SKM-1 (cell line): ENCODE data around the gene SPATA18.
"Not testable (repeated sequence)": the region's sequence is repeated elsewhere in the genome, so short reads cannot be mapped to it uniquely, and the experiment has no call there.

Experiments used
- DNase-seq: peaks from one replicate; lab custom pipeline; 2025; ENCODE audit not compliant: unreplicated experiment; lab: John Stamatoyannopoulos, UW

Gene SPATA18

DNA sequence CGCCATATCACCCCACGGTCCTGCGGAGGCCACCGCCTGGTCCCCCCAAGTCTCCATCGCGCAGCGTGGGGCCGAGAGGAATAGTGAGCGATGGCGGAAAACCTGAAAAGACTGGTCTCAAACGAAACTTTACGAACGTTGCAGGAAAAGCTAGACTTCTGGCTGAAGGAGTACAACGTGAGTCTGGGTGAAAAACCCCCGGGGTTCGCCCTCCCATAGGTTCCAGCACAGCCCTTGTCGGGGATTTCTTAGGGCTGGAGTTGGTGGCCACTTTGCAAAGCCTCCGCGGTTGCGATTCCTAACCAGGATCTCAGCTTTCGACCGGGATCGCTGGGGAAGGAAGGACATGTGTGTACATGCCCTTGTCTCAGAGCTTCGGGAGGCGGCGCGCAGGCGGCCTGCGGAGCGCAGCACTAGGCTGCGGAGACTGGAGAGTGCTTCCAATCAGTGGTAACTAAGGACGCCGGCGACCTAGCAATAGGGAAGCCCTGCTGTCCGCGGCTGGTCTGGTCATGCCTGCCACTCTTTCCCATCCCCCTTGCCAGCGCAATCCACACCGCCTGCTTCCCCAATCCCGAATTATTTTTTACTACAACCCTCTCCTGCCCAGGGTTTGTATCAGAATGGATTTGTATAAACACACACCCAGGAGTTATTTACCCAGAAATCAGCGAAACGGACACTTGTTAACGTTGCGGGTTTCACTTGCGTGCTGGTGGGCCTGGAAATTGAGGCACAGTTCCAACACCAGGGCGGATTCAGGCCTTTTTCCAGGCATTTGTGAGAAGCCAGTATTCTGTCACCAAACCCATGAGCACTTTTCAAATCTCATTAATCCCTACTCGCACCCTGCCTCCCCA lies 741 bp downstream of the SPATA18 start:
- DNase-seq = peak; percentile 26

DNA sequence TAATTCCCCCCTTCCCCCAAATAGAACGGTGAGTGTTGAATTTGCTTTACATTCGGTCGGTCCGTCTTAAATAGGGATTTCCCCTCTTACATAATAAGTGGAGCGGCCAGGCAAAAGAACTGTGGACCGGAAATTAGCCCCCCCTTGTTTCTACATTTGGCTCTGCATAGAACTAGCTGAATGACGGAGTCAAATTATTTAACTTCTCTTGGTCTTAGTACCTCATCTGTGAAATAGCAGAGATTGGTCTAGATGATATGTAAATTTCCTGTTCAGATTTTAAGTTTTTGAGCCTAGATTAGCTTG lies 1.3 kb downstream of the SPATA18 start:
- DNase-seq = no peak

DNA sequence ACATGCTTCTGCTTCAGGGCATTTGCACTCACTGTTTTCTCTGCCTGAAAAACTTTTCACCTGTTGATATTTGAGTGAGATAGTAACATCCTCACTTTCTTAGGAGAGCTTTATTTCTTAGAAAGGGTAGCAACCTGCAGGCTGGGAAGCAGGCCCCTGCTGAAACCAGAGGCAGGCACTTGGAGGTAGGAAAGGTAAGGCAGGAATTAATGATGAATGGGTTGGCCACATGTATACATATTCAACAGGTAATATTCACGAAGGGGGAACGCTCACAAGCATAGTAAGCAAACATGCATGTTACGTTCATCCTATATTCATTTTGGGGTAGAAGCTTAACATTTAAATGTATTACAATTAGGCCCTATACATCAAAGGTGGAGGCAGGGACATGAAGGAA lies 3.1 kb downstream of the SPATA18 start:
- no peak for DNase-seq

DNA sequence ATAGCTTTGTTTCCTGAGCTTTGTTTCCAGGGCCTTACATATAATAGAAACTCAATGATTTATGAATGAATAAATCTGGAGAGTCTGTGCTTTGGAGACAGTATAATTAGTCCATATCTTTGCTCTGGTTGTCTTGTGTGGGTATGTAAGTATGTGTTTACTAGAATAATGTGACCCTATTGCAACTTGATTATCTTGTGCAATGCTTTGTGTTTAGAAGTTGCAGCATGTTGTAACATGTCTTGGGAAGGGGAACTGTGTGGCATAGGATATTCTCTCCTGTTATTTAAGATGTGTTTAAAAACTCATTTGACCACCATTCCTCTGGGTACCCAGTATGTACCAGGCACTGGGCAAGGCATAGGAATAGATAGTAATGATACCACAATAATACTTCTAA lies 6.1 kb downstream of the SPATA18 start:
- DNase-seq = no peak

DNA sequence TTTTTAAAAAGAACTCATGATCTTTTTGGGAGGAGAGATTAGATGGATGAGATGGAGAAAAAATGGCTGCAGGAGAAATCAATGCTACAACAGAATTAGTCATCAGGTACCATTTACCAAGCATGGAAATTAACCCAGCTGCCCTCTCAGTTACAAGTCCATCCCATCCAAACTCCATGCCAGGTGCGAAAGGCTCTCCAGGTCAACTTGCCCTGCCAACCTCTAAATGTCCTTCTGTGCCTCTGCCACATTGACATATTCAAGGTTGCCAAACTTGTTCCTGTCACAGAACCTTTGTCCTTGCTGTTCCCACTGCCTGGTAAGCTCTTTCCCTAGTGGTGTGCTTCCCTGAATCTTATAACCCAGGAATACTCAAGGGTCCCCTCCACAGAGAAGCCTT lies 7.2 kb downstream of the SPATA18 start:
- no peak for DNase-seq

DNA sequence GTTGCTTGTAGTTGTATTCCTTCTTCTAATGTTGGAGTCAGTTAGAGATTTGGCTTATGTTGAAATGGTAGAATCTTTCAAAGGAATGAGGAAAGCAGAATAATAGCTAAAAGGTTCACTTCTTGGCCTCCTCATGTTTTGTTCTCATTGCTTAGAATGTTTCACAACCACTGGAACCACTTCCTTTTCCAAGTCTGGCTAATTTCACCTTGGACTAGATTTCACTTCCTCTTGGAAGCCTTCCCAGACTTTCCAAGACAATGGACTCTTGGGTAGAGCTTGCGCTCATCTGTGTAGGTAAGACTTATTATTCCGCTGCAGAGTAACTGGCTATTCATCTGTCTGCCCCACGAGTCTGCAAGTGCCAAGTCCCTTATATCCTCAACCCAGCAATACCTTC lies 8.3 kb downstream of the SPATA18 start:
- DNase-seq = peak; percentile 4

DNA sequence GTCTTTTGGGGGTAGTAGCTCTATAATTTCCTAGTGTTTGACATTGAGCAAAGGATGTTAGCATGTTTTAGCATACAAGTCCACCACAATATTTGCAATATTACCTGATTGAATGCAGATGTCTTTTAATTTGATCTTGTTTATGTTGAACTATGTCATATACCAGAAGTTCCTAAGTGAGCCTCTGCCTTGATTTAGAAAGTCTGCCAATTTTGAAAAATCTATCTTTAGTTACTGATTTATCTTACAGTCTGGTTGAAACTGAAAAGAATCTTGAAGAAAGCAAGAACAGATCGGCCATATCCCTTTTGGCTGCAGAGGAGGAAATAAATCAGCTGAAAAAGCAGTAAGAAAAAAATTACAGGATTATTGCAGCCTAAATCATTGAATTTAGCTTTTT lies 18.5 kb downstream of the SPATA18 start:
- DNase-seq = no peak

DNA sequence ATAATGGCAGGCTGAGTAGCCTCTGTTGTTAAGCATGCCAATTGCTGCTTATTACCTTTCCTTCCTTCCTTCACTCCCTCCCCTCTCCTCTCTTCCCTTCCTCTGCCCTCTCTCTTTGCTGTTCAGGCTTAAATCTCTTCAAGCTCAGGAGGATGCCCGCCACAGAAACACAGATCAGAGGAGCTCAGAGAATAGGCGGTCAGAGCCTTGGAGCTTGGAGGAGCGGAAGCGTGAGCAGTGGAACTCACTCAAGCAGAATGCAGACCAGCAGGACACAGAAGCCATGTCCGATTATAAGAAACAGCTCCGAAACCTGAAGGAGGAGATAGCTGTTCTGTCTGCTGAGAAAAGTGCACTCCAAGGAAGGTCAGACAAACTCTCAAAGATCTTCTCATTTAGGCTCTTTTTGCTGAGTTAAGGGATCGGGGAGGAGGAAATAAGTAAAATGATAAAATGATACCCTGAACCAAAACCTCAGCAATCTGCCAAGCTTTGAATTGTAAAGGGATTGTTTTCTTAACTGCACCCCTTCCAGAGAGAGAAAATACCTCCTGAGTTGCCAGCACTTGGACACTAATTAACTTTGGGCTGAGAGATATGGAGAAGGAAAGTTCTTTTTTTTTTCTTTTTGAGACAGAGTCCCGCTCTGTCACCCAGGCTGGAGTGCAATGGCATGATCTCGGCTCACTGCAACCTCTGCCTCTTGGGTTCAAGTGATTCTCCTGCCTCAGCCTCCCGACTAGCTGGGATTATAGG lies 20.9 kb downstream of the SPATA18 start:
- DNase-seq = no peak

DNA sequence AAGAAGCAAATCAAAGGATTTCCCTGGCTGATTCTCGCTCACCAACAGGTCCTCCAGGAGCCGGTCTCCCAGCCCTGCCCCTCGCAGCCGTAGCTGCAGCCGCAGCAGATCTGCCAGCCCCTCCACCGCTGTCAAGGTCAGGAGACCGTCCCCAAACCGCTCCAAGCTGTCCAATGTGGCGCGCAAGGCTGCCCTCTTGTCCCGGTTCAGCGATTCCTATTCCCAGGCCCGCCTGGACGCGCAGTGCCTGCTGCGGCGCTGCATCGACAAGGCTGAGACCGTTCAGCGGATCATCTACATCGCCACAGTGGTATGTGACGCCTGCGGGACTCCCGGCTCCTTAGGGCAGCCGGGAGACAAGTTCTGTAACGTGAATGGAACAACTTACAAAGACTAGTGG lies 25.6 kb downstream of the SPATA18 start:
- DNase-seq = no peak

DNA sequence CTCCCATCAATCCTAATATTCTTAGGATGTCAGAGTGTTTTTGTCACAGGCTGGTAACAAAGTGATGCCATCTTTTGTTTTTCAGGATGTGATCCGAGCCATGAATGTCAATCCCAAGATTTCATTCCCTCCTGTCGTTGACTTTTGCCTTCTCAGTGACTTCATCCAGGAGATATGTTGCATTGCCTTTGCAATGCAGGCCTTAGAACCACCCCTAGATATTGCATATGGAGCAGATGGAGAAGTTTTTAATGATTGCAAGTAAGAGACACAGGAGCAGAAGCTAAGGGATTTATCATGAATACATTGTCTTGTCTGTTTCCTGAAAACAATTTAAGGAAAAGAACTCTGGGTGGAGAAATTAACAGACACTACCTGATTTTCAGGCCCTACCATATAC lies 28.6 kb downstream of the SPATA18 start:
- DNase-seq = no peak

DNA sequence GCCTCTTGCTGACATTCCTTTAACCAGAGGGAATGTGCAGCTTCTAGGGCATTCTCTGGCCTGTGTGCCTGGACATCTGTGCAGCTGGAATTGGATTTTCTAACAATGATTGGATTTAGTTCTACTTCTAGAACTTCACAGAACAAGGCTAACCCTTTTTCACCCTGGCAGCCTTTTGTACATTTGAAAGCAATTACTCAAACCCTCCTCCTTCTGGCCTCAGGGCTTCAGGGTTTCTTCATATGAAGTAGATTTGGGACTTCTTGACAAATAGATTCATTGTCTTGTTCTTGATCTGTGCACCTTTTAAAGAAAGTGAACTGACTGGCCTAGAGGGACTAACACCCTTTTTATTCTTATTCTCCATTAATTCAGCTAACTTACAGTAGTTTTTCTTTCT lies 30.1 kb downstream of the SPATA18 start:
- DNase-seq = no peak

DNA sequence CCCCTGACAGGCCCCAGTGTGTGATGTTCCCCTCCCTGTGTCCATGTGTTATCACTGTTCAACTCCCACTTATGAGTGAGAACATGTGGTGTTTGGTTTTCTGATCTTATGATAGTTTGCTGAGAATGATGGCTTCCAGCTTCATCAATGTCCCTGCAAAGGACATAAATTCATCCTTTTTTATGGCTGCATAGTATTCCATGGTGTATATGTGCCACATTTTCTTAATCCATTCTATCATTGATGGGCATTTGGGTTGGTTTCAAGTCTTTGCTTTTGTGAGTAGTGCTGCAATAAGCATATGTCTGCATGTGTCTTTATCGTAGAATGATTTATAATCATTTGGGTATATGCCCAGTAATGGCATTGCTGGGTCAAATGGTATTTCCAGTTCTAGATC lies 35.3 kb downstream of the SPATA18 start:
- not testable (repeated sequence) for DNase-seq

DNA sequence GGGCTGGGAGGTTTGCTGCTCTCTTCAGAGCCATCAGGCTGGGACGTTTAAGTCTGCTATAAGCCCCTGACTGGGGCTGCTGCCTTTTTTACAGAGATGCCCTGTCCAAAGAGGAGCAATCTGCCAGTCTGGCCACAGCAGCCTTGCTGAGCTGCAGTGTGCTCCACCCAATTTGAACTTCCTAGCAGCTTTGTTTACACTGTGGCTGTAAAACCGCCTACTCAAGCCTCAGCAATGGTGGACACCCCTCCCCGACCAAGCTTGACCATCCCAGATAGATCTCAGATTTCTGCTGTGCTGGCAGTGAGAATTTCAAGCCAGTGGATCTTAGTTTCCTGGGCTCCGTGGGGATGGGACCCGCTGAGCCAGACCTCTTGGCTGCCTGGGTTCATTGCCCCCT lies 40.7 kb downstream of the SPATA18 start:
- DNase-seq = no peak

DNA sequence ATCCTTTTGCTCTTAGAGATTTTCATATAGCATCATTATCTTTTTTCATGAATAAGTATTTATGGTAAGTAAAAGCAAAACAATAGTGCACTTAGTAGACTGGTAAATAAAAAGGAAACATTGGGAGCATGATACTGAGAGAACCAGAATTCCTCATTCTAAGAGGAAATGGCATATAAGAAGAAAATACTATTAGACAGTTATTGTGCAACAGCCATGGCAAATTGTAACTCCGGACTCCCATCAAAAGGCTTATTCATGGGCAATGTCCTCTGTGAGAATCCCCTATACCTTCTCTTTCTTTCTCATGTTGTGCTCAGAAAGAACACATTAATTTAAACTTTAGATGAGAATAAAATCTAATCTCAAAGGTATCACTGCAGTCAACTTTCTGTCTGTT lies 42.4 kb downstream of the SPATA18 start:
- DNase-seq = no peak

DNA sequence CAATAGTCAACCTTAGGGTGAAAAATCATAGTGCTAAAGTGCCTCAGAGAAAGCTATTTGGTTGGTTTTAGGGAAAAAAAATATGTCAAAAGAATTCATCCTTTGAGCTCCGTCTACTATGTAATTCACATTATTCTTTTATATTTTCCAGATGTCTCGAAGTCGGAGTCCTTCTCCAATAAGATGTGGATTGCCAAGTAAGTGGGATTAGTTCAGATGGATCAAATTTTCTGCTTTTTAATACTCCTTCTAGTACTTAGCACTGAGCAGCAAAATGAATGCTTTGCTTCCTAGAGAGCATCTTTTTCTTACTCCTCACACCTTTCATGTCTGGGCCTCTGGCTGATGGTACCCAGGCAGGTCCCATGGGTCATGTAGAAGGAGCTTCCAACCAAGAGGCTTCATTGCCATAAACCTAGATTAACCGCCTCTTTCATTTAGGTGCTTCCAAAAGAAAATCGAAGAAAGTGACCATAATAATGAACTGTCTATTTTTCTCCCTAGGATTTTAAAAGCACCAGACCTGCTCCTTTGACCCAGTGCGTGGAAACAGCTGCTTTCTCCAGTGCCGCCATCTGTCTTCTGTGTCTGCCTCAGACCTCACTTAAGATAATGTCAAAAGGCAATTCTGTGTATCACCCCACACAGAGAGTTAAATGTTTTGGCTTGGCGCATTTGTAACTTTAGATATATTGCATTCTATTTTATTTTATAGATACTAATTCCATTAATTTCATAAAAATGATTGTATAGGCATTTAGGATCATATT lies 43.5 kb downstream of the SPATA18 start:
- DNase-seq = no peak

DNA sequence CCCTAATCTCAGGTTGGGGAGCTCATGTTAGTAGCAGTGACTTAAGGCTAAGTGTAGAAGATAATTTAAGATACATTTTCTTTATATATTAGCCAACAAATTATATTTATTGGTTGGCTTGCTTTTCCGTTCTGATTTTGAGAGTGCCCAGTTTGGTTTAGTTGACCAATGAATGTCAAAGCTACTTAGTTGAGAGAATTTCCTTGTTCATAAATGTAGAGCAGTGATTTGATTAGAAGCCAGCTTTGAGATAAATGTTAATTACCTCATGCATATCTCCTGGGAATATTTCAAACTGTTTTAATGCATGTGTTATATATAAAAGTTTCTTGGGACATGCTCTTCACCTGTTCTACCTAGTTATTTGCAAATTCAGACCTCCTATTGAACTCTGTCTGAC lies 44.3 kb downstream of the SPATA18 start:
- no peak for DNase-seq

DNA sequence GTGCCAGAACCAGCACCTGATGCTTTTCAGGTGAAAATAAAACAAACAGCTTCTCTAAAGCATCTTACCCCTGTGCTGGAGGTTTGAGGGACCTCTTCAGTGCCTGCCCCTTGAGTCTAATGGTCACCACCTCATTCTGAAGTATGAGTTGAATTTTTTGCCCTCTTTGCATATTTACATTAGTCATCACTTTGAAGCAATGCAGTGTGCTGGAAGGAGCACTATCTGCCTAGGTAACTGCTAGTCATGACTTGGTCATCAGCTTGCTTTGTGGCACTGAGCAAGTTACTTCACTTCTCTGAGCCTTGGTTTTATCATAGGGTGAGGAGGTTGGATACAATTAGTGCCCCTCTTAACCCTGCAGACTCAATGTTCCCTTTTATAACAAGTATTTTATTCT lies 44.9 kb downstream of the SPATA18 start:
- DNase-seq = no peak

DNA sequence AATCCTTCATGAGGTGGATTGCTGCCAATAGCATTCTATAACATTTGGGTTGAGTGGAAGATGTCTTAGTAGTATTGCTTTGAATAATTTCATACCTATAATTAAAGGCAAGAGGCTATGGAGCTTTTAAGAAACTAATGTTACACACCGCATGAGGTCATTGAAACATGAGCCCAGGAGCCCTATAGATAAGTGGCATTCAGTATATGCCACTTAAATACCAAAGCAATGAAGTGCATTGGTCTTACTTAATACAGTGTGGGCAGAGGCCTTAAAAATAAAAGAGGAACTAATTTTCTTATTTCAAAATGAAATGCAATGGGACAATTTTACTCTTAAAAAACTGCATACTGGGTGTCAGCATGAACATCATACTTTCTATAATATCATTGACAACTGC lies 47.5 kb downstream of the SPATA18 start:
- DNase-seq = no peak

DNA sequence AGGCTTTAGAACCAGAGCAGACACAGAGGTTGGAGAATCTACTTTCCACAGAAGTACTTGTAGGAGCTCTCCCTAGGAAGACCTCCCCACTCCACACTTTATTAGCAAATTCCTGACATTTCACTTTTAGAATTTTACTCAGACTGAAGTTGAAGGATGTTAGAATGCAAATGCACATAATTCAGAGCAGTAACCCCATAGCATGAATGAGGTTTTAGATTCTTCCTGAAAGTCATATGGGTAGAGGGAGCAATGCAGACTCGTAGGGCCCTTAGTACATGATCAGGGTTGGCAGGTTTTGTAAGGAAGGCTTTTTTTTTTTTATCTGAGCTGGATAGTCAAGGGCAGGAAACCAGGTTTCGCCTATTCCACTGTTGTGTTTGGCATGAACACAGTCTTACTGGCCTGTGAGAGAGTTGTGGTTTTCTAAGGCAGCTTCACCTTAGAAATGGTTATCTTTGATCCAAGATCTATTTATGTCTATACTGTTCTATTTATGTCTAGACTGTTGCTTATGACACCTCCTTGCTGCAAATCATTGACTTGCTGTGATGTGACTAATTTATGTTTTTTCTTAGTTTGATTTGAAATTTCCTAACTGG lies 48.9 kb downstream of the SPATA18 start:
- DNase-seq = no peak

DNA sequence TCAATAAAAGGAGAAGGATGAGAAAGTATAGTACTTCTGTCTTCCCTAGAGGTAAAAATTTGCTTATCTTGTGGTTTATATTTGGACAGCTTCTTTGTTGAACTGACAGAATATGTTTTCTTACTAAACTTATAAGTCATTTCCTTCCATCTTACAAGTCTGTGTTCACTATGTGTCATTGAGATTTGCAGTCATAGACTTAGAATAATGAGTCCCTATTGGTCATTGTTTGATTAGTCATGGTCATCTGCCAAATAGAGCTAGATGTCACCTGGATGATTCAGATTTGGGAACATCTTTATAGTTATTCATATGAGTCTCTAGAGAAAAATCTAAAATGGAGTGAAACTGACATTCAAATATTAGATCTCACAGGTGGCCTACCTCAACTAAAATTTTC lies 51.5 kb downstream of the SPATA18 start:
- no peak for DNase-seq

DNA sequence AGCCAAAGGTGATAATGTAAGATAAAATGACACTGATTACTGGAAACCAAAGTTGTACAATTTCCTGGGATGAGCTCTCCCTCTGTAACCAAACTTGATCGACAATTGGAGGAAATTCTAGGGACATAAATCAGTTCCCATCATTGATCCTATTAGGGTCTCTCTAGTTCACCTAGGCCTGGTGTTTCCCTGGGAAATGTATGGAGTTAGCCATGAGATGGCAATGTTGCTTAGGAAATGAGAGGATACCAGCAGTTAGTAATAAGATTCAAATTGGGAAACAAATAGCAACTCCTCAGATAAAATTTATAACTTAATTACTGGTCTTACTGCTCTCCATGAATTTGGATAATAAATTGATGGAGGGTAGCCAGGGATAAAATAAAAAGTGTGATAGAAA lies 52.2 kb downstream of the SPATA18 start:
- no peak for DNase-seq

DNA sequence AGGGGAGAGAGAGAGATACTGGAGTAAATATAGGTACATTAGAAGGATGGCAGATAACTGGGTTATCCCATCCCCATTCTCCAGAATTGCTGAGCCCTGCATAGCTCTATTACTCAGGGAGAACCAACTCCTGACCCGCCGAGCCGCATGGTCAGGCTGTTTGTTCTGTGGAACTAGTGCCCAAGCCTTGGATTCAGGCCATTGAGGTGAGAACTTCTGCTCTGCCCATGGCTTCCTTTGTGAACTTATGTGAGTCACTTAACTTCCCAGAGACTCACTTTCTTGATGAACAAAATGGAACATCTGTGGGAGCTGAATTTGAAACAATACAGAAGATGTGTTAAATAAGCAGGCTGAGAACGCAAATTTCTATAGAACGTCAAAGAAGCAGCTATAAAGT lies 54.2 kb downstream of the SPATA18 start:
- no peak for DNase-seq
